CD4-positive, alpha-beta T cell treated with Interleukin-6 at 100 ng/mL for 8 hours (primary cell): Measurements from ENCODE around the gene SELENBP1.
"Not testable (repeated sequence)": the region's sequence is repeated elsewhere in the genome, so short reads cannot be mapped to it uniquely, and the experiment has no call there.

Experiments used
- DNase-seq: peaks from one replicate; pipeline ENCODE4 v3.0.0-alpha.2; 2020; ENCODE audit warnings: mixed read lengths, low spot score

SELENBP1 gene

DNA sequence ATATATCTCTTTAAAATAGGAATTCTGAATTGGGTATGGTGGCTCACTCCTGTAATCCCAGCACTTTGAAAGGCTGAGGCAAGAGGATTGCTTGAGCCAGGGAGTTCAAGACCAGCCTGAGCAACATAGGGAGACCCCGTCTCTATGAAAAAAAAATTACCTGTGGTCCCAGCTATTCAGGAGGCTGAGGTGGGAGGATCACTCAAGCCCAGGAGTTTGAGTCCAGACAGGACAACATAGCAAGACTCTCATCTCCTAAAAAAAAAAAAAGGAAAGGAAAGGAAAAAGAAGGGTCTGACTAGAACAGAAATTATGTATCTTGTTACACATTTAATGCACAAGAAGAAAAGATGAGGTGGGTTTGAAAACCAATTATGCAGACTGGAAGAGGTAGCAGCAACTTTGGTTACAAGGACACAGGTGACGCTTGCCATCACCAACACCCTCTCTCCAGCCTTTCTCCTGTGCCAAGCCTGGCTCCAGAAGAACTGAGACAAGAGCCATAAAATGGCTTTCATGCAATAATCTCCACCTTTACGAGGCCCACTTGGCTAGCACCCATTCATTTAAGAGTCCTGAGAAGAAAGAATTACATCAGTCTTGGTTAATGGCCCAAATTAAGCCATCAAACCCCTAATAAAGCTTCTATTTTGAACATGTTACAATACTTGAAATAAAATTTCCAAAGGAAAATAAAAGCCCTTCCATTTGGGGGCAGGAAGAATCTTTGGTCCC is 4.8 kb upstream of the SELENBP1 start:
- no peak for DNase-seq

DNA sequence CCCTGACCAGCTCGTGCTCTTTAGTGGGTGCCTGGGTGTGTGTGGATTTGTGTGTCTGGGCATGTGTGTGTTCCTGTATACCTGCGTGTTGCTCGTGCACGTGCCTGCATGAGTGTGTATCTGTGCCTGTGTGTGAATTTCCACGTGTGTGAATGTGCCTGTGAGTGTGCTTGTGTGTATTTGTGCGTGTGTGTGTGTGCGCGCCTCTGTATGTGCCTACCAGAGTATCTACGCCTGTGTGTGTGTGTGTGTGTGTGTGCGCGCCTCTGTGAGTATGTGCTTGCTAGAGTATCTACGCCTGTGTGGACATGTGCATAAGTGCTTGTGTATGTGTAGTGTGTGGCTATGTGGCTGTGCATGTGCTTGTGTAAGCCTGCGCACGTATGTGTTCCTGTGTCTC is 691 bp upstream of the SELENBP1 start:
- DNase-seq, result no peak

DNA sequence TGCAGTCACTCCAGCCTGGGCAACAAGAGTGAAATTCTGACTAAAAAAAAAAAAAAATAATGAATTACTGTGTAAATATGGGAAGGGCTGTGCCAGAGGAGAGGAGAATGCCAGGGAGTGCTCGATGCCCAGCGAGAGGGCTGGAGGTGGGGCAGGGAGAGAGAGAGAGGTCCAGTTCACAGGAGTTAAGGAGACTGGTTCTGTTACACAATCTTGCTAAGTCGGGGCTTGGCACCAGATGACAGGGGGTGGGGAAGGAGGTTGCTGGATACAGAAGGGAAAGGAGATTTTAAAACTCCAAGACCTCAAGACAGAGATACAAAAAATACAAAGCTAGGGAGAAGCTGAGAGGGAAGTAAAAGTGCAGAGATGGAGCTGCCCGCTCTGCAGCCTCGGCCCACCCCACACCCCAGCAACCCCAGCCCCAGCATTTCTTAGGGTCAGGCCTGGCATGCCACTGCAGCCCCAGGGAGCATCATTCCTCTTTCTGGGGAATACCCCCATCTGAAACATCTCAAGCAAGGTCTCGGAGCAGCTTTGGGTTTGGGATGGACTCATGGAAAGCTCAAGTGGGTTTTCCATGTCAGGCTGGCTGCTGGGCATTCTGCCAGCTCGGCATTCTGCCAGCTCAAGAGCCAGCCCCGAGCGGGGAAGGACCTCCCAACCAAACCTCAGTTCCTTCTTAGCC is 991 bp downstream of the SELENBP1 start:
- DNase-seq, result no peak

DNA sequence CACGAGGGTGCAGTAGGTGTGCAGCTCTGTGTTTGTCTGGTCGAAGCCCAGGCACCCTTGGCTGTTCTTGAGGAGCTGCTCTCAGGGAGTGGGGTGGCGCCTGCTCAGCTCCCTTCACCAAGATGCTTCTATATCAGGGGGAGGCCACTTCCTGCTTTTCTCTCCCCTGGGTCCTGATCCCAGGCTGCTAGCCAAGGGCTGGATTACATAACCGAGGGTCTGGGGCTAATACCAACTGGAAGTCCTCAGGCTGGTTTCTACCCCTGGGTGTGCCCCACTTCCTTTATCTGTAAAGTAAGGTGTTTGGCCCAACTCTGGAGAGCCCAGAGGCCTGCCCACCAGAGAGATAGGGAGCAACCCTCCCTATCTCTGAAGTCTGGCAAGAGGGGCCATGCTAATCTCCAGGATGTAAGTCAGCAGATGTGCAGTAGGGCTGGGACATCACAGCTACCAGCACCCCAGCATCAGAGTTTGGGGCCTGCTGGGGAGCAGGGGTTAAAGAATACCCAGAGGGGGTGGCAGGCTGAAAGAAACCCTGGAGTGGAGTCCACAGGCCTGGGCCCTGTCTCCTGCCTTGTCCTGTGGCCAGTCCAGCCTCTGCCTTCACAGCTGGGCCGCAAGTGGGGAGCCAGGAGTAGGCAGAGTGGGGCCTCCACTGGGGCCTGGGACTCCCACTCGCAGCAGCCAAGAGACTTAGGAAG is 2.1 kb downstream of the SELENBP1 start:
- DNase-seq, result no peak

DNA sequence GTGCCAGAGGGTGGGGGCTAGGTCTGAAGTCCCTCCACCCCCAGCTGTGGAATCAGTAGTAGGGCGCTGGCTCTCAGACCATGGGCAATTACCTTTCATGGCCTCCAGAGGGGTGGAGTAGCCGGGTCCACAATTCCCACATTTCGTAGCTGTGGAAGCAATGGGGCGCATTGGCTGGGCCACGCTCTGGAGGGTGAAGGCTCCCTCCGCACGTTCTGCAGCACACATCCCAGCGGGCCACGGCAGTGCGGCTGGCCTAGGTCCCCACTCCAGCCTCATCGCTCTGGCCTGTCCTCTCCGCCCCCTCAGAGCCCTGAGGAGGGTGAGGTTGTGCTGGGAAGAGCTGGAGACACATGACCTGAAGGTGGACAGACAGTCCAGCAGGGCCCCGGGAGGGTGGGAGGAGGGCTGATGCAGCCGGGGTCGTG is 2.9 kb downstream of the SELENBP1 start:
- DNase-seq, result no peak

DNA sequence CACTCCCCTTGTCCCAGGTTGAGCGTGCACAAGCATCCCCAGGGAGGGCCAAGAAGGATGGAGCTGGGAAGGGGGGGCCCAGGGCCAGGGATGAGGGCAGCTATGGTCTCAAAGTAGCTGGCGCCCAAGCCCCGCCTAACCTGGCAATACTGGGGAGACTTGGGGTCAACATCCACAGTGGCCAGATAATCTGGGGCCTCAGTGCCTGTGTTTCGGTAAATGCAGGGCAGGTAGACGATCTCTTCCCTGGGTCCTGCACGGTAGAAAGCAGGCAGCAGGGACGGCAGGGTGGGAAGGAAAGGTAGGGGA is 3.2 kb downstream of the SELENBP1 start:
- no peak for DNase-seq

DNA sequence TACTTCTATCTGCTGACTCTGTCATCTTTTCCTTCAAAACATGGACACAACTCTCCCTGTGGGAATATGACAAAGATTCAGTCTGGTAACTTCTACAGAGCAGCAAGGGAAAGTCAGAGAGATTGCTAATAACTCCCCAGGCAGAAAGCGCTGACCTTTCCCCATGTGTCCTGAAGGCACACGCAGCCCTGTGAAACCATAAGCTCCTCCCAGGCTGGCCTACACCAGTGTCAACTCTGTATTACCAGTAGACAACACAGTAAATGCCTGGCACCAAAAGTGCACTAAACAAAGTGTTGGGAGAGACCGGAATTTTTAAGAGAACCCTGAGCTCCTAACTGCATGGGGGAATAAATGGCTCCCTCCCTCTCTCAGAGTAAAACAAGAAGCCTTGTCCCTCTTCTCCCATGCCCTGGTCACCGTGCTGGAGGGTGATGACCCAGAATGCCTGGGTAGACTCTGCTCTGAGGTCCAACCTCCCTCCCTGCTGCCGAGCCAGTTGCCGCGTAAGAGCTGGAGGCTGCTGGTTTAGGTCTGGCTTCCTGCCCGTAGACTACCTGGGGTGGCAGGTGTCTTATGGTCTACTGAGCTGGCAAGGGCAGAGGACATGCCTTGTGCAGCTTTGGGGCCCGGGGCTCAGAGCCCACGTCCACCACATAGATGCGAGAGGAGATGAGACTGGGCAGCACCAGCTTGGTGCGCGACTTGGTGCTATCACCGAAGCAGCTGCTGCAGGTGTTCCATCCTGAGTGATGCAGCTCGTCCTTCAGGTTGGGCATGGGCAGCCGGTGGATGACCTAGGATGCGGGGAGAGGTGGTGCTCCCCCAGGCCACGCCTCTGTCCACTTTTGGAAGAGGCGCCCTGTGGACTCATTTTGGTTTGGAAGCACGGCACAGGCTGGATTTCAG is 3.9 kb downstream of the SELENBP1 start:
- no peak for DNase-seq

DNA sequence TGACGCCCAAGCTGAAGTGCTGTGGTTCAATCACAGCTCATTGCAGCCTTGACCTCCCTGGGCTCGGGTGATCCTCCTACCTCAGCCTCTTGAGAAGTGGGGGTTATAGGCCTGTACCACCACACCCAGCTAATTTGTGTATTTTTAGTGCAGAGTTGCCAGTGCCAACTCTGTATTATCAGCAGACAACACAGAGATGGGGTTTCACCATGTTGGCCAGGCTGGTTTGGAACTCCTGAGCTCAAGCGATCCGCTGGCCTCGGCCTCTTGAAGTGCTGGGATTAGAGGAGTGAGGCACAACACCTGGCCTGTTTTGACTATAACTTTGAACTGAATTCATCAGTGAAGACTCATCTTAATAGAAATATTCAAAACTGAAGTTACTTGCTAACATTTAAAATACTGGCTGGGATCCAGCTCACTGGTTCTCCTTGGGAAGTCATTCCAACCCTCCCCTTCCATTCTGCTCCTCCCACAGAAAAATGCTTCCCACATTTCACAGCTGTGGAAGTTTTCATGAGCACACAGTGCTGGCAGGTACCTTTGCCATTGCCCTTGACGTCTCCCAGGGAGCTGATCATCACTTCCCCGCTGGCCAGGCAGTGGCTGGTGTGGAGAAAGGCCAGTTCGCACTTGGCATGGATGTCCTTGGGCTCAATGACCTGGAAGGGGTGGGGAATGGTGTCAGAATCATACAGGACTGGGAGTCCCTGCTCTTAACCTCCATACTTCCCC is 4.7 kb downstream of the SELENBP1 start:
- DNase-seq, result no peak

DNA sequence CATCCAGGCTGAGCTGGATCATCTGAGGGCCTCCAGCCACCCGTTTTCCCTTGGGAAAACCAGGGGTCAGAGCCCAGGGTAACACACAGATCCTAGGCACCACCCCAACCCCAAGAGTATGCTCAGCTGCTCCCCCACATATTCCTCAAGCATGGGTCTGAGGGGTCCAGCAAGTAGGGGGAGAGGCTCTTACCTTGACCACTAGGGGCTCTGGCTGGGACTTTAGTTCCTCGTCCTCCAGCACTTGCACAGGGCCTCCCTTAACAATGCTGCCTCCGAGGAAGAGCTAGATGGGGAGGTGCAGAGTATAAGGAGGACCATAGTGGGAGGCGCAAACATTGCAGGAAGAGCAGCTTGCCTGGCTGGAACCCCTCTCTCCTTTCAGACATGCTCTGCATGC is 7.5 kb downstream of the SELENBP1 start:
- no peak for DNase-seq

DNA sequence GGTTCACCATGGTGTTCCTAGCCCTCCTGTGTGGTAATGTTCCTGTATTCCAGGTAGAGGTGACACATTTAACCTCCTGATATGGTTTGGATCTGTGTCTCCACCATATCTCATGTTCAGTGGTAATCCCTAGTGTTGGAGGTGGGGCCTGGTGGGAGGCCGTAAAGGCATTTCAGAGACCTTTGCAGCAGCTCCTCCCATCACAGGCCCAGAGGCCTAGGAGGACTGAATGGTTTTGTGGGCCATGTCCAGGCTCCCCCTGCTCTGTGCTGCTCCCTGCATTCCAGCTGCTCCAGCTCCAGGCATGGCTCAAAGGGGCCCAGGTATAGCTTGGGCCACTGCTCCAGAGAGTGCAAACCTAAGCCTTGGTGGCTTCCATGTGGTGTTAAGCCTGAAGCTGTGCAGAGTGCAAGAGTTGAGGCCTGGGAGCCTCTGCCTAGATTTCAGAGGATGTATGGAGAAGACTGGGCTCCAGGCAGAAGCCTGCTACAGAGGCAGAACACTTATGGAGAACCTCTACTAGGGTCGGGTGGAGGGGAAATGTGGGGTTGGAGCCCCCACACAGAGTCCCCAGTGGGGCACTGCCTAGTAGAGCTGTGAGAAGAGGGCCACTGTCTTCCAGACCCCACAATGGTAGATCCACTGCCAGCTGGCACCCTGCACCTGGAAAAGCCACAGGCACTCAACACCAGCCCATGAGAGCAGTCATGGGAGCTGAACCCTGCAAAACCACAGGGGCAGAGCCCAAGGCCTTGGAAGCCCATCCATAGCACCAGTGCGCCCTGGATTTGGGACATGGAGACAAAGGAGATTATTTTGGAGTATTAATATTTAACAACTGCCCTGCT is 10.0 kb downstream of the SELENBP1 start:
- DNase-seq, result no peak

DNA sequence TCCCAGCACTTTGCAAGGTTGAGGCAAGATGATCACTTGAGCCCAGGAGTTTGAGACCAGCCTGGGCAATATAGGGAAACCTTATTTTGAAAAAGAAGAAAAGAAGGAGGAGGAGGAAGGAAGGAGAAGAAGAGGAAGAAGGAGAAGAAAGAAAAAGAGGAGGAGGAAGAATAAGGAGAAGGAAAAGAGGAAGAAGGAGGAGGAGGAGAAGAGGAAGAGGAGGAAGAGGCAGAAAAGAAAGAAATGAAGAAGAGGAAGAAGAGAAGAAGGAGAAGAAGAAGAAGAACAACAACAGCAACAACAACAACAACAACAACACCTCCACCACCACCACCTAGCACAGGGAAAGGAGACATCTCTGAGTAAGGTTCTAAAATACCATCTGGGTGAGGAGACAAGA is 10.6 kb downstream of the SELENBP1 start:
- DNase-seq, result no peak

DNA sequence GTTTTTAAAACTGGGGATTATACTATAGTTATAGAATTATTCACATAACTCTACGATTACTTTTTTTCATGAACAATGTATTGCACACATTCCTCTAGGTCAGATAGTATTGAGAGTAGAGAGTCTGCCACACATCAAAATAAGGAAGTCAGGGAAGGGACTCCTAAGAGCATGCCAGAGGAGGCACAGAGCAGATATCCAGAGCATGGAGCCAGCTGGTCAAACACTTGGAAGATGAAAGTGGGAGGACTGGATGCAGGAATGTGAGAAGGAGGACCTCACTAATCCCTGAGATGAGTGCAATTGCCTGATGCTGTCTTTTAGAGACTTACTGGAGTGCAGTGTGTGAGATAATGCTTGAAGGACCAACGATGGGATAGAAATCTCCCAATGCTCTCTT is 15.8 kb downstream of the SELENBP1 start:
- DNase-seq, result no peak

DNA sequence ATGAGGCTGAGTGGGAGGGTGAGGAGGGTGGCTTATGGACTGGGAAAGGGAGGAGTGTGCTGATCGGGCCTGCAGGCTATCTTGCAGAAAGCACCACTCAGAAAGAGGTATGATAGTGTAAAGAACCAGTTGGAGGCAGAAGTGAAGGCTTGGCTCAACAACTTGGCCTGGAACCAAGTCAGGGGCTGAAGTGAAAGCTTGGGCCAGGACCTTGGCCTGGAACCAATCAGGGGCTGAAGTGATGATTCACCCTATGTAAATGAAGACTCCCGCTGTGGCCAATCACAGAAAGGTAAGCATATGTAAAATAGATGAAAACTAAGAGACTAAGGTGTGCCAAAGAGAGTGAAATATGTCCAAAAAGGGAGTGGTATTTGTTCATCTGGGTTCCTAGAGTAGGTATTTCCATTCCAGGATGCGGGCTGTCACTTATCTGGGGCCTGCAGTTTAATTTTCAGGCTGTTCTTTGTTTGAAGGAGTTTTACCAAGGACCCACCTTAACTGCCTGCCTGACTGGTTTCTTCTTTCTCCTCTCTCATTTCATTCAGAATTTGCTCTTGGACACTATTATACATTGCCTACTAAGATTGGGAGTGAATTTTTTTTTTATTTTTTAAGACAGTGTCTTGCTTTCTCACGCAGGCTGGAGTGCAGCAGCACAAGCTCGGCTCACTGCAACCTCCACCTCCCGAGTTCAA is 20.3 kb downstream of the SELENBP1 start:
- DNase-seq, result no peak

DNA sequence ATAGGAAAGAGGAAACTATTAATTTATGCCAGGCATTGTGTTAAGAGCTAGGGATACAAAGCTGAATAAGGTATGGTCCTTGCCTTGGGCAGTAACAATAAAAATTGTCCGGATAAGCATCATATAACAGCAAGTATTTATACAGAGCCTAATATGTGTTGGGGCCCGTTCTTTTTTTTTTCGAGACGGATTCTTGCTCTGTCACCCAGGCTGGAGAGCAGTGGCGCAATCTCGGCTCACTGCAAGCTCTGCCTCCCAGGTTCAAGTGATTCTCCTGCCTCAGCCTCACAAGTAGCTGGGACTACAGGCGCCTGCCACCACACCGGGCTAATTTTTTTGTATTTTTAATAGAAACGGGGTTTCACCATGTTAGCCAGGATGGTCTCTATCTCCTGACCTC is 22.2 kb downstream of the SELENBP1 start:
- DNase-seq, result not testable (repeated sequence)

DNA sequence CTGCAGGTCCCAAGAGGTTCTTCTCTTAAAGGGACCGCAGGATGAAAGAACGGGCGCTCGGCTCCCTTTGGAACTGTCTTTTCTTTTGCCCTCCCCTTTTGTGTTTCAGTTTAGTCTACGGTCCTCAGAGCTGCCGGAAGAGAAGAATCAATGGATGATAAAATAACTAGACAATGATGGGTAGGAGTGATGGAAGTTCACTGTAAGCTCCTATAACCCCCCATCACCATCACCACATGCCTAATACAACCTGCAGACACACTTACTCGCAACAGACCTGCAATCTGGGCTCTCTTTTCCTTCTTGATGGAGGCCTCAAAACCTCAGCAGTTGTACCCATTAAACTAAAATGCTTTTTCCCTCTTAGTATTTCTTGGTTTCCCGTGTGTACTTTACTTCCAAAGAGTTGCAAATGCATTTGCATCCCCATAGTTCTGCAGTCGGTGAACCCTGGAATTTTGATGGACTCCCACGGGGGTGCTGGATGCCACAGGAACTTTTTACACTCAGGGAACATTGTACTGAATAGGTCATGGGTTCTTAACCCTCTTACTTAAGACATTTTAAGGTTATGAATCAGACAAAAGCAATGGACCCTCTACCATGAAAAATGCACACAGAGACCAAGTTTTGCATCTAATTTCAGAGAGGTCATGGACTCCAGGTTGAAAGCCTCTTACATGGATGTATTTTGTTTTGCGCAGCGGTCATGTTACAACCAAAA is 24.8 kb downstream of the SELENBP1 start:
- DNase-seq, result no peak

DNA sequence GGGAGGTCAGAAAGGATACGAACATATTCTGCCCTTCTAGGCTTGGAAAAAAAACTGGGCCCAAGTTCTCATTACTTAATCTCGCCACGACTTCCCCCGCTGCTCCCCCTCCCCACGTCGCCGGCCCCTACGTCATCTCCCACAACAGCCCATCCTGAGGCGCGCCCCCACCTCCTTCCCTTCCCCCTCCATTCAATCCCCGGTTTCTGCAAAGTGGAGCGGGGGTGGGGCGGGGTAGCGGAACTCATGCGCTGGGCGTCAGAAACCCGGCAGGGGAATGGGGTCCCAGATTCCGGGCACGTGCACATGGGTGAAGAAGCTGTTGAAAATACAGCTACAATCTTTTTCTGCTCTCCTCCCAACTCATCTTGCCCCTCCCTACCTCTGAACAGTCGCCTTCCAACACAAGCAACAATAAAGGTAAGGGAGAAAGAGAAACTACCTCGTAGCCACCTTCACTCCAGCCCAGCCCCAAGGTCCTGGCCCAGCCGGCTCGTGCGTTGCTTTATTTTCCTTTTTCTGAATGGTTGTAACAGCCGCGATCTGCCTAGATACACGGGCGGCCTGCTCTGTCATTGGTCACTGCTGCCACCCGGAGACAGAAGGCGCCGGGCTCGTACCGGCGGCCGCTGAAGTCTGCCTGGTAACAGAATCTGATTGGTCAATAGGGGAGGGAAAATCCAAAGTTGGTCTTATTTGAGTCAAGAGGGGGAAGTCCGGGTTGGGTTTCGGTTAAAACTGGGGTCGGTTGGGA is 25.6 kb downstream of the SELENBP1 start, which contains the start of gene RFX5:
Gene RFX5, minus strand, starts transcription at position 484 of the 754 bp plus-strand sequence. CDS start 932 bp downstream, outside the sequence.
- peak; percentile 96 for DNase-seq

DNA sequence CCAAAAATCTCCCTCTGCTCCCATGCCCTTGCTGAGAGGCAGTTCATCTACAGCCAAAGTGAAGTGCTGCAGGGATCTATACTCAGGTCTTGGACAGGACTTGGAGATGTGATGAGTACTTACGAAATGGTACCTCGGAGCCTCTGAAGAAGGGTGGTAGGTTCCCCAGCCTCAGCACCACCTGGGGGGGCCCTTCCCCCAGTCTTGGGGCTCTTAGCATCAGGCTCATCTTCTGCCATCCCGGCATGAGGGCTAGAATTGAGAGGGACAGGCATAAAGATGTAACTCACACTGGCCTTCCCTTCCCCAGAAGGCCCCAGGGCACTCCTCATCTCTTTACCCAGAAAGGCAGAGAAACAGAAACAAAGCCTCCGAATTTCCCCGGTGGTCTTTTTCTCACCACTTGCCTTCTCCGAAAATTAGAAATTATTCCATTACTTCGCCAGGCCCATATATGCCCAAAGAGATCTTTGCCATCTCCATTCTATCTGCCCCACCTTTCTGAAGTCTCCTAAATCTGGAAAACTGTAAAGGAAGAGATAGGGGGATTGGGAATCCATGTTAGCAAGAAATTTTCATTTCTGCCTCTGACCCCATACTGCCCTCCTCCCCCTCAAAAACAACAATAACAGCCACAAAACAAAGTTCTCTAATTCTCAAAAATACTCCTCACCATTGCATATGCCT is 26.3 kb downstream of the SELENBP1 start:
- no peak for DNase-seq

DNA sequence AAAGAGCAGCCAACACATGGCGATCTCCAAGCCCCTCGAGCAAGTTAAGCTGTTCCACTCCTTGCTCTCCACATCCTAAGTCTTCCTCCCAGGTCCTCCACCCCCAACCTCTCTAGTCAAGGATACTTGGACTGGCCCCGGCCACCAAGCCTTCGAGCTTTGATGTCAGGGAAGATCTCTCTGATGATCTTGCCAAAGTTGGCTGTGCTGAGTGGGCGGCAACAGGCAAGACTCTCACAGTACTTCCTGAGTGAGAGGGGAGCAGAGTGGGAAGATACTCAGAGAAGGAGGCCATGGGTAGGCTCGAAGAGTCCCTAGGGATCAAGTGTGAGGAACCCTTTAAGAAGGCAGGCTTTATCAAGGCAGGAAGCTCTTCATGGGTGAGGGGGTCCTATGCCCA is 28.2 kb downstream of the SELENBP1 start:
- no peak for DNase-seq
